GM21515 (cell line): ENCODE data around the gene HEYL.
A peak's percentile ranks its signal among the peaks of the same experiment; 100 is the strongest.

Experiments
- ATAC-seq: cut with Tn5 transposase; IDR thresholded peaks from one replicate; pipeline ENCODE4 v1.9.1; 2021; ENCODE audit not compliant: unreplicated experiment

The HEYL gene

DNA sequence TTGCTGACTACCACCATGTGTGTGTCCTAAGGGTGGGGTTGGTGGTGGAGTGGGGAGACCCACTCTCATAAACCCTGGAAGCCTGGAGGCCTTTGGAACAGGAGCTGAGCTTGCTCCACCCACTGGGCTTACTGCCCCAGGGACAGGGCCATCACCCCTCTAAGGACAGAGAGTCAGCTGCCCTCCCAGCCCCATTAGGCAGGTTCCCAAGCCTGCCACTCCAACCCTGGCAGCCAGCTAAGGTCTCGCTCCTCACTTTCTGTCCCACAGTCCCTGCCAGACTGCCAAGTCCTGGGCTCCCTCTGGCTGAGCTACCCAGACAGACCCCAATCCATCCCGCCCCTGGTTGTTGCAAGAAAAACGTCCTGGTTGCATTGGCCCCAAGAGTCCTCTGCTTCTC is 28.7 kb upstream of the HEYL start:
- ATAC-seq = no peak

DNA sequence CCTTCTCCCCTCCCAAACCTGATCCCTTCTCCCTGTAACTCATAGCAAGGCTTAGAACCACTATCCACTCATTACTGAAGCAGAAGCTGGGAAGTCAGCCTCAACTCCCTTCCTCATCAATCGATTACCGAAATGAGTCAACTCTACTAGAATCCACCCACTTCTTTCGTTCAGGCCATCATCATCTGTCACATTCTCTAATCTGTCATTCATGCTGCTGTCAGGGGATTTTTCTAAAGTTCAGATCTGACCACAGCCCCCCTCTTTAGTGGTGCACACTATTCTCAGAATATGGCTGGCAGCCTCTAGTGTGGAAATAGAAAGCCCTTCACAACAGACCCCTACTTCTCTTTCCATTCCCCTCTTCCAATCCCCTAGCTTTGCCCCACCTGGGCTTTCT is 27.3 kb upstream of the HEYL start:
- ATAC-seq = peak; percentile 68

DNA sequence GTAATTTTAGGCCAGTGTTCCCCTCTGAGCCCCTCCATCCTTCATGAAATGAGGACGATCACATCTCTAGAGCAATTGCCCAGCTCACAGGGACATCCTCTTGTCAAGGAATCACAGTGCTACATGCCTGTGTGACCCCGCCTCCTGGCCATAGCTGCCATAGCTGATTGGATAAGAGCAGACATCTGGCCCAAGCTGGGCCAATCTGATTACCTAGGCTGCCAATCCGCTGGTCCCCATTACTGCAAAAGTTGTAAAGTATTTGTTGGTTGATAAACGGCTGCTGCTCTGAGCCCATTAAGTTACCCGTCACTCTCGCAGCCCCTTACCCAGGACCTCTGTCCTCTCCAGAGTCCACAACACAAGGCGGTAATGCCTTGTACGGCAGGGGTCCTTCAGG is 24.1 kb upstream of the HEYL start:
- ATAC-seq = no peak

DNA sequence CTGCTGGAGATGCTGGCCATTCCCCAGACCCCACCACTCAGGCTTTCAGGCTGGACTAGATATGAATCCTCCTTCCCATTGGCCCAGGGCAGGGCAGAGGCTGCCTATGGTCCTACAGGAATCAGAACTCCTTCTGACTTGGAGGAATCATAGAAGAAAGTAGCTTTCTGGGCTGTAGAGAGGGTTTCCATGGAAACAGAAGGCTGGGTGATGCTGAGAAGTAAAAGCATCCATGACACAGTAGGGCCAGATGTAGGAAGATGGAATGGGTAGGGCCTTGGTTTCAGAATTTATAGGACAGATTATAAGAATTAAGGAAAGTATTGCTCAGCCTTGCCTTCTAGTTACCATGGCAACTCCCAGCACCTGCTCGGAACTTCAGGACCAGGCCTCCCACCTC is 23.4 kb upstream of the HEYL start:
- ATAC-seq = no peak

GRCh38 chr1:39659538-39659937 is 20.1 kb upstream of the HEYL start:
- ATAC-seq = no peak

DNA sequence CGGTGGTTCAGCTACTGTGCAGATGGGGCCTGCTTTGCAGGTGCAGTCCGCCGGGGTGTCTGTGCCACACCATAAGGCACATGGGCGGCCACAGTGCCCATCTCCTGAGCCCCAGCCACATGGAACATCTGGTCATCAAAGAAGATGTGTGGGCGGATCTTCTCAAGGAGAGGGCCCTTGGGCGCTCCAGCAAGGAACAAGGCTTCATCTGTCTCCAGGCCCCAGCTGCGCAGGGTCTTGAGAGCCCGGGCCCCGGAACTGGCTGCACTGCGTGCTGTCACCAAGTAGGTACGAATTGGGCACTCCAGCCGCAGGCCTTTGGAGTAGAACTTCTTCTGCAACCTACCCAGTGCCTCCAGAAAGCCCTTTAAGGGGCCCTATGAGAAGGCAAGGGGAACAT is 19.7 kb upstream of the HEYL start:
- ATAC-seq = no peak

GRCh38 chr1:39657923-39658485 is 18.6 kb upstream of the HEYL start:
- ATAC-seq = no peak

DNA sequence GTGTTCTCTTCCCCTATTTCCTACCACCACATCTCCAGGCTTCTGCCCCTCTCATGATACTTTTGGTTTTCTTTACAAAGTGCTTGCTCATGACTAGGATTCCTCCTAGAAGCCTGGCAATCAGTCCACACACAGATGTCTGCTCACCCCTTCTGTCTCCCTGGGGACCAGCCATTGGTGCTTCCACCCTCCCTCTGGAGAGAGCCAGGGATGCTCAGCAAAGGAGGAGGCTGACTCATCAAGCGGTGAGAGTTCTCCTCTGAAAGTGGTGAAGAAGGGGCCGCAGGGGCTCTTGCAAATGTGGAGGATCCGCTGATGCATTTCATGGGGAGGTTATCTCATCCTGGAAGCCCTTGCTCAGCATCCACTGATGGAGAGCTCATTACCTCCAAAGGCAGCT is 18.0 kb upstream of the HEYL start:
- no peak for ATAC-seq

DNA sequence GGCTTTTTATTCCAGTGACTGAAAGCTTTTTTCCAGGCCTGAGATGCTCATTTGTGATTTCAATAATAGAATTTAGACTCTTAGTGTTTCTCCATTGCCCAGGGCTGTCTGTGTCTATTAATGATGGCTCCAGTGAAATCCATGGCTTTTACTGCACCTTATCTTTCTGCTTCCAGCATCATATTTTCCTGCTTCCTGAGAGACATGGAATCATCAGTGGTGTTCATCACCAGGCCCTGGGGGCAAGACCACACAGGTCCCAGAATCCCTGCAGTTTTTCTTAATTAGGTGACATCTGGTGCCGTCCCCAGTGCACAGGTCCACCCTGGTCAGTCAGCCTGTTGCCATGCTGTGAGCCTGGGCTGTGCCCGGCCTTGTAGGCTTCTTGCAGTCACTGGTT is 16.9 kb upstream of the HEYL start:
- no peak for ATAC-seq

- ATAC-seq = no peak
These were observed 16.3 kb upstream of the HEYL start for GRCh38 chr1:39655578-39656268.

DNA sequence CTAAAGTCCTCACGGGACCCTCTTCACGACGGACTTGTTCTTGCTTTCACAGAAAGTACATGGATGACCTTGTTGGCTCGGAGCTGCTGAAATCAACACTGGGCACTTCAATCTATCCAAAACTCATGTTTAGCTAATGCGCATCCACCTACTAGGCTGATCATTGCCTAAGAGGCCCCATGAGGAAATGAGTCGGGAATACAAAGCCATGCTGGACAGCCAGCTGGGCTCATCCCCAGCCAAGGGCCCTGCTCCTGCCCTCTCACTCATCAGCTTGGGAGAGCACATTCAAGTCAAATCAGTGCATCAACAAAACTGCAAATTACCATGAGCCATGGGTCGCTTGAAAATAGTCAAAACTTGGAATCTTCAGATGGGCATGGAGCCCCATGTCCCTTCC is 14.8 kb upstream of the HEYL start:
- no peak for ATAC-seq

- ATAC-seq = no peak
These were observed 14.1 kb upstream of the HEYL start for GRCh38 chr1:39653546-39654031.

- no peak for ATAC-seq
These were observed 13.1 kb upstream of the HEYL start for GRCh38 chr1:39652554-39652953.

GRCh38 chr1:39652105-39652504 is 12.7 kb upstream of the HEYL start:
- ATAC-seq = no peak

DNA sequence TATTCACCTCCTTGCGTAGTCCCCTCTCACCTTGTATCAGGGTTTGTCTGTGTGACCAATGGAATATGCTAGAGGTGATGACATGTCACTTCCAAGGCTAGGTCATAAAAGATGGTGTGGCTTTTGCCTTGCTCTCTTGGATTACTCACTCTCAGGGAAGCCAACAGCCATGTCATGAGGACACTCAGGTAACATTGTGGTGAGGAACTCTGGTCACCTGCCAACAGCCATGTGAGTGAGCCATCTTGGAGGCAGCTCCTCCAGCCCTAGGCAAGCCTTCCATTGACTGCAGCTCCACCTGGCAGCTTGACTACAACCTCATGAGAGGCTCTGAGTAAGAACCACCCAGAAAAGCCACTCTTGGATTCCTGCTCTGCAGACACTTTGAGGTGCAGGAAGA is 11.0 kb upstream of the HEYL start:
- no peak for ATAC-seq

- no peak for ATAC-seq
These were observed 10.3 kb upstream of the HEYL start for GRCh38 chr1:39649636-39650185.

DNA sequence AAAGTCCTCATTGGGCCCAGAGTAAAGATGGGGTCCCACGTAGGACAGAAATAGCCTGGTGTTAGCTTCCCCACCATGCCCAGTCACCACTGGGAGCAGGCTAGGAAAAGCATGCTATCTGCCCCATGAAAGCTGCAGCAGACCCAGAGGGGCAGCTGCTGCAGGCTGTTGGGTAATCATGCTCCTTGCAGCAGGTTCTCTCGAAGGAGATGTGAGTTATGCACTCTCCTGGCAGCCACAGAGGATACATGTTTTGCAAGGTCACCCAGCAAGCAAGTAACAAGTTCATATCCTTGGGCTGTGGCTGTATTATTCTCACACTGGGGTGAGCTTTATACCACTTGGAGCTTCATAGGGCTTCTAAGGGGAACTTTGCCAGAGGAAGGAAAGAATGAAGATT is 9.1 kb upstream of the HEYL start:
- no peak for ATAC-seq

GRCh38 chr1:39647247-39647646 is 7.8 kb upstream of the HEYL start:
- ATAC-seq = no peak

DNA sequence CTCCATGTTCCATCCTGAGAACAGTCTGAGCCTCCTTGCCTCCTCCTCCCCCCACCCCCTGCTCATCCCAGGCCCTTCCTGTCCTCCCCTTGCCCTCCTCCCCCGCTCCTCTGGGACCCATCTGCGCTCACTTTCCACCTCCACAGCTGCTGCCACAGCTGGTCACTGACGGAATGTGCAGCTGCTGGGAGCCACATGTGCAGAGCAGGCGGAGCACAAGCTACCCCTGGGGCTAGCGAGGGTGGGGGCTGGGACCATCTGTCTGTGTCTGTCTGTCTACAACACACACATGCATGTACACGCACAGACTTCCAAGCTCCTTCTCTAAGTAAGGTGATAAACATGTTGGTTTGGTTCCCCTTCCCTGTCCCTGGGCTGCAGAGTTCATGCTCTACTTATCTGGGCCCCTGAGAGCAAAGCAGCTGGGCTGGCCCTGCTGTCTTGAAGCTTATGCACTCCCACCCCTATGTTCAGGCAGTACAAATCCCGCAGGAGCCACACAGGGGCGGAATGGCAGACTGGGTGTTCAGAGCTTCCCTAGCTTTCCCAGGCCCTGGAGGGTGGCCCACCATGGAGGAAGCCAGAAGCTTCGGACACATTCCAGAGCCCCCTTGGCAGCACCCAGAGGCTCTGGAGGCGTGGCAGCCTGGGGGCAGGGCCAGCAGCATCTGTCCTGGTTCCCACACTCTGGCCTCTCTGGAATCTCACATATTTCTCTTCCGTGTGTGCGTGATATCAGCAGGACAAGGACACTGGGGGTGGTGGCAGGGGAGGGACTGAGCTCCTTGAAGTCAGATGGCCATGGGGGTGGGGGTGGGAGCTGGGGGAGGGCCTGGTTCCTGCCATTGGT is 7.0 kb upstream of the HEYL start:
- ATAC-seq = no peak

DNA sequence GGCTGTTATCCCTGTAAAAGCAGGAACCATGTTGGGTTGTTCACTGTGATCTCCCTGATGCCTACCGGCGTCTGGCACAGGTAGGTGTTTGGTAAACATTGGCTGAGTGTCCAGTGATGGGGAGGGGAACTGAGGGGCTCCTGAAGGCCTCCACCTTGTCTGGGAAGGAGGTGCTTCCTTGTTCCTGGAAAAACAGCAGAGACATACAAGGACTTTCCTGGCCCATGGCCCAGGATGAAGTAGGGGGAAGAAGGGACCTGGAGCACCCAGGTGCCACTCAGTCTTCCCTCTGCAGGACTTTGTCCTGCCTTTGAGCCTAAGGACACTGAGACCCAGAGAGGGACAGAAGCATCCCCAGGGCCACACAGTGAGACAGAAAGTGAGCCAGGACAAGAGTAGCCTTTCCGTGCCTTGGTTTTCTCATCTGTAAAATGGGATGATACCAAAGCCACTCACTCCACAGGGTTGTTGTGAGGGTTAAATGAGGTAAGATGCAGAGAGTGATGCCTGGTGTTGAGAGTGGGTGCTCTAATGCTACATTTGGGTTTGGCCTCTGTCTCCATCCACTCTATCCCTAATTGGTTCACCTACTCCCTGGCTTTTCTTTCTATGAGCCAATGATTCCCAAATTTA is 6.1 kb upstream of the HEYL start:
- no peak for ATAC-seq

DNA sequence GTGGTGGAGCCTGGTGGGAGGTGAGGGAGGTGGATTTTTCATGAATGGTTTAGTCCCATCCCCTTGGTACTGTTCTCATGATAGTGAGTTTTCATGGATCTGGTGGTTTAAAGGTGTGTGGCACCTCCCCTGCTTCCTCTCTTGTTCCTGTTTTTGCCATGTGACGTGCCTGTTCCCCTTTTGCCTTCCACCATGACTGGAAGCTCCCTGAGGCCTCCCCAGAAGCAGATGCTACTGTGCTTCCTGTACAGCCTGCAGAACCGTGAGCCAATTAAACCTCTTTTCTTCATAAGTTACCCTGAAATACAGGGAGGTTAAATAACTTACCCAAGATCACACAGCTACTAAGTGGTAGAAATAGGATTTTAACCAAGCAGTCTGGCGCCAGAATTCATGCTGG is 4.3 kb upstream of the HEYL start:
- no peak for ATAC-seq
